WTC11 (cell line): ENCODE results near the gene COQ2. TPM values are rescaled to one million over a fixed set of nuclear protein-coding genes. Genes with fewer than 3 reads are reported as not detected.

Experiments
- ATAC-seq: fragments of 200-7000 bp; cut with Tn5 transposase; 2 replicates; pipeline ENCODE4 v1.10.0; 2021; ENCODE audit warnings: mild to moderate bottlenecking, moderate library complexity
- CTCF ChIA-PET: fragments of 300-600 bp; sonication (Branson Sonifier 250); formaldehyde crosslinking; loops from one replicate; lab custom pipeline; 2021; ENCODE audit warnings: antibody characterized with exemption; lab: Charles Lee
- POLR2A ChIA-PET: fragments of 350-600 bp; sonication (Branson Sonifier 250); formaldehyde crosslinking; loops from one replicate; lab custom pipeline; 2021; ENCODE audit warnings: antibody characterized with exemption; lab: Charles Lee
- DNase-seq: peaks from one replicate; pipeline ENCODE4 v3.0.0; 2021; ENCODE audit warnings: low spot score
- H3K27ac Mint-ChIP-seq: 2 replicates; pipeline ENCODE4 v1.8.0; 2021; ENCODE audit warnings: mixed read lengths
- H3K27me3 Mint-ChIP-seq: 2 replicates; pipeline ENCODE4 v1.8.0; 2021; ENCODE audit warnings: low read depth, mild to moderate bottlenecking, moderate library complexity, mixed read lengths
- H3K36me3 Mint-ChIP-seq: 2 replicates; pipeline ENCODE4 v1.8.0; 2021; ENCODE audit warnings: mixed read lengths
- H3K4me1 Mint-ChIP-seq: 2 replicates; pipeline ENCODE4 v1.8.0; 2022; ENCODE audit warnings: mixed read lengths
- H3K4me3 Mint-ChIP-seq: 2 replicates; pipeline ENCODE4 v1.8.0; 2021; ENCODE audit warnings: mild to moderate bottlenecking, moderate library complexity, mixed read lengths
- H3K9me3 Mint-ChIP-seq: 2 replicates; pipeline ENCODE4 v1.8.0; 2021; ENCODE audit warnings: mixed read lengths
- ATF2 ChIP-seq: sonication (generic); formaldehyde crosslinking; IDR thresholded peaks from 2 replicates; pipeline ENCODE4 v1.8.1; 2022; ENCODE audit warnings: low read depth, missing genetic modification reagents, borderline replicate concordance
- CREM ChIP-seq: sonication (generic); formaldehyde crosslinking; IDR thresholded peaks from 2 replicates; pipeline ENCODE4 v1.8.1; 2022; ENCODE audit warnings: mild to moderate bottlenecking, missing genetic modification reagents, moderate library complexity
- E2F5 ChIP-seq: sonication (generic); formaldehyde crosslinking; IDR thresholded peaks from 2 replicates; pipeline ENCODE4 v1.8.1; 2022; ENCODE audit warnings: mild to moderate bottlenecking, moderate library complexity, missing genetic modification reagents
- ELF4 ChIP-seq: sonication (generic); formaldehyde crosslinking; IDR thresholded peaks from 2 replicates; pipeline ENCODE4 v1.8.1; 2022; ENCODE audit warnings: low read depth, mild to moderate bottlenecking, moderate library complexity, missing genetic modification reagents
- ESRRA ChIP-seq: sonication (generic); formaldehyde crosslinking; IDR thresholded peaks from 2 replicates; pipeline ENCODE4 v1.8.1; 2022; ENCODE audit warnings: mild to moderate bottlenecking, missing genetic modification reagents, borderline replicate concordance
- FOXK1 ChIP-seq: sonication (generic); formaldehyde crosslinking; IDR thresholded peaks from 2 replicates; pipeline ENCODE4 v1.8.0; 2022; ENCODE audit warnings: mild to moderate bottlenecking, moderate library complexity, missing genetic modification reagents
- GRHL2 ChIP-seq: fragments of 250-450 bp; sonication (Bioruptor Pico); IDR thresholded peaks from 2 replicates; pipeline ENCODE4 v1.8.0; 2022; ENCODE audit warnings: mild to moderate bottlenecking, moderate library complexity; ENCODE audit not compliant: insufficient replicate concordance, severe bottlenecking
- HMGA2 ChIP-seq: fragments of 250-450 bp; sonication (Bioruptor Pico); IDR thresholded peaks from 2 replicates; pipeline ENCODE4 v1.4.0; 2021; ENCODE audit warnings: mild to moderate bottlenecking, moderate library complexity
- MLX ChIP-seq: sonication (generic); formaldehyde crosslinking; IDR thresholded peaks from 2 replicates; pipeline ENCODE4 v1.8.1; 2023; ENCODE audit warnings: mild to moderate bottlenecking, missing genetic modification reagents, moderate library complexity
- SP1 ChIP-seq: sonication (generic); formaldehyde crosslinking; conservative IDR thresholded peaks from 2 replicates; pipeline ENCODE4 v1.8.1; 2022; ENCODE audit warnings: missing genetic modification reagents
- STAT6 ChIP-seq: sonication (generic); formaldehyde crosslinking; conservative IDR thresholded peaks from 2 replicates; pipeline ENCODE4 v1.8.1; 2023; ENCODE audit warnings: mild to moderate bottlenecking, low read depth, missing genetic modification reagents, moderate library complexity
- TP53 ChIP-seq: sonication (generic); formaldehyde crosslinking; IDR thresholded peaks from 2 replicates; pipeline ENCODE4 v1.8.1; 2023; ENCODE audit warnings: mild to moderate bottlenecking, missing genetic modification reagents
- ZNF423 ChIP-seq: fragments of 250-450 bp; sonication (Bioruptor Pico); IDR thresholded peaks from 2 replicates; pipeline ENCODE4 v2.1.2; 2022; ENCODE audit warnings: mild to moderate bottlenecking, moderate library complexity
- total RNA-seq: library from RNA; stranded (reverse); gene quantifications from 3 replicates; pipeline ENCODE4 v1.2.3, GENCODE V29; 2021

COQ2 gene
- total RNA-seq, 1 experiment from 2014 or later = 21.6 TPM

GRCh38 chr4:83247415-83248357 lies 36.9 kb downstream of the COQ2 start (continued):
- TF ChIP-seq STAT6 (CRISPR knock-in tag) (no peak), ATF2 (CRISPR knock-in tag) (no peak)

- no peak for DNase-seq
- Mint-ChIP-seq H3K4me3 (no peak overlapping the region), H3K36me3 (no peaks in the 10 kb centered on the region), H3K9me3 (peaks cover 8% of the 10 kb centered on the region; the same call in 1 of the 2 replicates)
- CTCF ChIA-PET = interaction anchor here (0.7 to 1.3 kb wide), 2 partner anchors 41 to 186 kb away, joined by 3 read pairs; no protein-coding TSS in a partner anchor
- no peak for TF ChIP-seq CREM (CRISPR knock-in tag)
- no peak for TF ChIP-seq STAT6 (CRISPR knock-in tag)
- no peak for TF ChIP-seq SP1
- no peak for TF ChIP-seq ZNF423 (CRISPR knock-in tag)
- TF ChIP-seq ELF4 (CRISPR knock-in tag) = no peak
- no peak for TF ChIP-seq HMGA2 (CRISPR knock-in tag)
- TF ChIP-seq E2F5 (CRISPR knock-in tag) = no peak
- TF ChIP-seq ESRRA (CRISPR knock-in tag) = no peak
- no peak for TF ChIP-seq GRHL2 (CRISPR knock-in tag)
- no peak for TF ChIP-seq MLX (CRISPR knock-in tag)
- no peak for TF ChIP-seq TP53 (CRISPR knock-in tag)
- no peak for TF ChIP-seq FOXK1 (CRISPR knock-in tag)
- TF ChIP-seq, all 79 proteins: peak for 0
- Mint-ChIP-seq H3K27me3 (peaks cover 2% of the 10 kb centered on the region; the same call in 1 of the 2 replicates), H3K4me1 (peaks cover 6% of the 10 kb centered on the region), H3K27ac (no peak overlapping the region)
- ATAC-seq = no peak
- POLR2A ChIA-PET = no interaction called here
These were observed 43.5 kb downstream of the COQ2 start for GRCh38 chr4:83241132-83241531.
